Neural progenitor cell (in vitro differentiated cells): ENCODE data around the gene SCN3A. TPM values are rescaled to one million over a fixed set of nuclear protein-coding genes. Genes with fewer than 3 reads are reported as not detected.

ENCODE experiments used
- DNase-seq: peaks from one replicate; pipeline ENCODE4 v3.0.0-alpha.2; 2016; ENCODE audit warnings: low spot score
- H2AFZ ChIP-seq: fragments of 200-600 bp; sonication (generic); replicated peaks from 2 replicates; pipeline ENCODE4 v1.6.1; 2016; ENCODE audit warnings: antibody characterized with exemption
- H3F3A ChIP-seq: fragments of 200-600 bp; sonication (generic); 2 replicates; pipeline ENCODE4 v1.6.1; 2016; ENCODE audit warnings: antibody characterized with exemption, low read depth
- H3K27ac ChIP-seq: fragments of 200-600 bp; sonication (generic); 2 replicates; pipeline ENCODE4 v1.5.1; 2016; ENCODE audit warnings: mild to moderate bottlenecking
- H3K27me3 ChIP-seq: fragments of 200-600 bp; sonication (generic); 2 replicates; pipeline ENCODE4 v1.6.1; 2016; ENCODE audit warnings: mild to moderate bottlenecking, moderate library complexity
- H3K36me3 ChIP-seq: fragments of 200-600 bp; sonication (generic); 2 replicates; pipeline ENCODE4 v1.5.1; 2016
- H3K4me1 ChIP-seq: fragments of 200-600 bp; sonication (generic); 2 replicates; pipeline ENCODE4 v1.6.1; 2016; ENCODE audit warnings: mixed run types
- H3K4me2 ChIP-seq: fragments of 200-600 bp; sonication (generic); 2 replicates; pipeline ENCODE4 v1.6.1; 2016
- H3K4me3 ChIP-seq: fragments of 200-600 bp; sonication (generic); 2 replicates; pipeline ENCODE4 v1.5.1; 2016
- H3K79me2 ChIP-seq: fragments of 200-600 bp; sonication (generic); 2 replicates; pipeline ENCODE4 v1.6.1; 2016; ENCODE audit warnings: low read depth
- H3K9ac ChIP-seq: fragments of 200-600 bp; sonication (generic); 2 replicates; pipeline ENCODE4 v1.6.1; 2016
- H3K9me3 ChIP-seq: fragments of 200-600 bp; sonication (generic); 2 replicates; pipeline ENCODE4 v1.5.1; 2016; ENCODE audit warnings: low read depth
- H4K20me1 ChIP-seq: fragments of 200-600 bp; sonication (generic); 2 replicates; pipeline ENCODE4 v1.6.1; 2016; ENCODE audit warnings: low read depth
- H3K27ac Mint-ChIP-seq: 3 replicates; pipeline ENCODE4 v1.8.0; 2021; ENCODE audit warnings: mixed read lengths
- H3K27me3 Mint-ChIP-seq: 2 replicates; pipeline ENCODE4 v1.8.0; 2022; ENCODE audit warnings: low read depth, mild to moderate bottlenecking, inconsistent platforms, moderate library complexity, mixed read lengths; ENCODE audit not compliant: insufficient read depth
- H3K36me3 Mint-ChIP-seq: 3 replicates; pipeline ENCODE4 v1.8.0; 2021; ENCODE audit warnings: mixed read lengths
- H3K4me1 Mint-ChIP-seq: 3 replicates; pipeline ENCODE4 v1.8.0; 2021; ENCODE audit warnings: mixed read lengths
- H3K4me3 Mint-ChIP-seq: 3 replicates; pipeline ENCODE4 v1.8.0; 2021; ENCODE audit warnings: mild to moderate bottlenecking, moderate library complexity, mixed read lengths
- H3K9me3 Mint-ChIP-seq: 3 replicates; pipeline ENCODE4 v1.8.0; 2020; ENCODE audit warnings: mixed read lengths
- EZH2 ChIP-seq: fragments of 200-600 bp; sonication (generic); IDR thresholded peaks from 2 replicates; pipeline ENCODE4 v1.6.1; 2017; ENCODE audit warnings: antibody characterized with exemption, mild to moderate bottlenecking, moderate library complexity
- EZH2phosphoT487 ChIP-seq: fragments of 200-600 bp; sonication (generic); IDR thresholded peaks from 2 replicates; pipeline ENCODE4 v1.6.1; 2017; ENCODE audit warnings: antibody characterized with exemption
- total RNA-seq: library from RNA; depleted of rRNA; stranded (reverse); fragments of >200 nt; gene quantifications from 2 replicates; pipeline ENCODE4 v1.2.3, GENCODE V29; 2015; ENCODE audit warnings: low replicate concordance
- TF ChIP-seq, protein P1 (sequence below): fragments of 200-600 bp; sonication (generic); IDR thresholded peaks from 2 replicates; pipeline ENCODE4 v1.5.1; 2017; ENCODE audit warnings: antibody characterized with exemption, mild to moderate bottlenecking

Gene SCN3A
- total RNA-seq, 1 donor from 2014 or later: not detected

DNA sequence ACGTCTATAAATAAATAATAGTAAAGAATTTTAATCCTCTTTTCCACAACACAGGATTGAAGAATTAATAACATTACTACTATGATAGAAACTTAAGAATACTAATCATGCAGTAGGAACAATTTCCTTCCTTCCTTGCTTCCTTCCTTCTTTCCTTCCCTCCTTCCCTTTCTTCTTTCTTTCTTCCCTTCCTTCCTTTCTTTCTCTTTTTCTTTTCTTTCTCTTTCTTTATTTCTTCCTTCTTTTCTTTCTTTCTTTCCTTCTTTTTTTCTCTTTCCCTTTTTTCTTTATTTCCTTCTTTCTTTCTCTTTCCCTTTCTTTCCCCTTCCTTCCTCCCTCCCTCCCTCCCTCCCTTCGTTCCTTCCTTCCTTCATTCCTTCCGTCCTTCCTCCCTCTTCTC is 77.6 kb downstream of the SCN3A start:
- H3K36me3 ChIP-seq: no peaks in the 10 kb centered on the region
- no peaks in the 10 kb centered on the region for H3K9me3 ChIP-seq
- H3F3A ChIP-seq: no peaks in the 10 kb centered on the region
- H4K20me1 ChIP-seq: no peaks in the 10 kb centered on the region
- no peaks in the 10 kb centered on the region for H3K4me1 ChIP-seq
- H3K27me3 ChIP-seq: no peaks in the 10 kb centered on the region
- no peaks in the 10 kb centered on the region for H3K79me2 ChIP-seq
- H3K9me3 Mint-ChIP-seq: no peaks in the 10 kb centered on the region
- H3K4me2 ChIP-seq: no peak overlapping the region
- H3K27ac Mint-ChIP-seq: no peak overlapping the region
- no peak for DNase-seq
- H3K4me3 ChIP-seq: no peak overlapping the region
- no peaks in the 10 kb centered on the region for H3K4me1 Mint-ChIP-seq
- no peak overlapping the region for H3K4me3 Mint-ChIP-seq
- no peak overlapping the region for H3K27ac ChIP-seq
- no peaks in the 10 kb centered on the region for H3K27me3 Mint-ChIP-seq
- no peaks in the 10 kb centered on the region for H3K36me3 Mint-ChIP-seq
- no peak overlapping the region for H3K9ac ChIP-seq
- H2AFZ ChIP-seq: no peak overlapping the region
- TF ChIP-seq EZH2phosphoT487 (no peak), EZH2 (no peak)
- TF ChIP-seq, protein P1, sequence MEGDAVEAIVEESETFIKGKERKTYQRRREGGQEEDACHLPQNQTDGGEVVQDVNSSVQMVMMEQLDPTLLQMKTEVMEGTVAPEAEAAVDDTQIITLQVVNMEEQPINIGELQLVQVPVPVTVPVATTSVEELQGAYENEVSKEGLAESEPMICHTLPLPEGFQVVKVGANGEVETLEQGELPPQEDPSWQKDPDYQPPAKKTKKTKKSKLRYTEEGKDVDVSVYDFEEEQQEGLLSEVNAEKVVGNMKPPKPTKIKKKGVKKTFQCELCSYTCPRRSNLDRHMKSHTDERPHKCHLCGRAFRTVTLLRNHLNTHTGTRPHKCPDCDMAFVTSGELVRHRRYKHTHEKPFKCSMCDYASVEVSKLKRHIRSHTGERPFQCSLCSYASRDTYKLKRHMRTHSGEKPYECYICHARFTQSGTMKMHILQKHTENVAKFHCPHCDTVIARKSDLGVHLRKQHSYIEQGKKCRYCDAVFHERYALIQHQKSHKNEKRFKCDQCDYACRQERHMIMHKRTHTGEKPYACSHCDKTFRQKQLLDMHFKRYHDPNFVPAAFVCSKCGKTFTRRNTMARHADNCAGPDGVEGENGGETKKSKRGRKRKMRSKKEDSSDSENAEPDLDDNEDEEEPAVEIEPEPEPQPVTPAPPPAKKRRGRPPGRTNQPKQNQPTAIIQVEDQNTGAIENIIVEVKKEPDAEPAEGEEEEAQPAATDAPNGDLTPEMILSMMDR: no peak

DNA sequence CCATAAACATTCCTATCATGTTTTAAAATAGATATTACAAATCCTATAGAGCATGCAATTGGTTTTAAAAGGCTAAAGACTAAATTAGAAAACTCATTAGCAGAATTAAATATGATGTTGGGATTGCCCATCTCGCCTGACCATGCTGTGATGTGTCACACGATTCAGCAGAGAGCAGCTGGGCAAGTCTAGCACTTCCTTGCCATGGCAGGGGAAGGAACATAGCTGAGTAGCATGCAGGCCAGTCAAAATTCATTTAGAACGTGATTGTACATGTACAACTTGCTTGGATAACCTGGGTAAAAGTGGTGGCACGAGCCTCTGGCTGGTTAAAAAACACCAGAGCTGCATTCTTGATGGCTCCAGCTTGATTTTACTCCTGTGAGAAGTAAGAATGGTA is 81.3 kb downstream of the SCN3A start:
- no peak for DNase-seq
- Histone ChIP-seq H3K4me2 (no peak overlapping the region), H3K36me3 (no peaks in the 10 kb centered on the region), H3K79me2 (no peaks in the 10 kb centered on the region), H3K27ac (no peak overlapping the region), H3K9ac (no peak overlapping the region), H3K4me3 (no peak overlapping the region), H2AFZ (no peak overlapping the region), H4K20me1 (no peaks in the 10 kb centered on the region), H3K27me3 (no peaks in the 10 kb centered on the region), H3K9me3 (no peaks in the 10 kb centered on the region), H3K4me1 (no peaks in the 10 kb centered on the region), H3F3A (no peaks in the 10 kb centered on the region)
- no peaks in the 10 kb centered on the region for H3K4me1 Mint-ChIP-seq
- H3K27me3 Mint-ChIP-seq: no peaks in the 10 kb centered on the region
- TF ChIP-seq EZH2phosphoT487 (no peak), EZH2 (no peak)
- TF ChIP-seq, protein P1: no peak
- no peak overlapping the region for H3K4me3 Mint-ChIP-seq
- no peaks in the 10 kb centered on the region for H3K36me3 Mint-ChIP-seq
- H3K27ac Mint-ChIP-seq: no peak overlapping the region
- no peaks in the 10 kb centered on the region for H3K9me3 Mint-ChIP-seq

DNA sequence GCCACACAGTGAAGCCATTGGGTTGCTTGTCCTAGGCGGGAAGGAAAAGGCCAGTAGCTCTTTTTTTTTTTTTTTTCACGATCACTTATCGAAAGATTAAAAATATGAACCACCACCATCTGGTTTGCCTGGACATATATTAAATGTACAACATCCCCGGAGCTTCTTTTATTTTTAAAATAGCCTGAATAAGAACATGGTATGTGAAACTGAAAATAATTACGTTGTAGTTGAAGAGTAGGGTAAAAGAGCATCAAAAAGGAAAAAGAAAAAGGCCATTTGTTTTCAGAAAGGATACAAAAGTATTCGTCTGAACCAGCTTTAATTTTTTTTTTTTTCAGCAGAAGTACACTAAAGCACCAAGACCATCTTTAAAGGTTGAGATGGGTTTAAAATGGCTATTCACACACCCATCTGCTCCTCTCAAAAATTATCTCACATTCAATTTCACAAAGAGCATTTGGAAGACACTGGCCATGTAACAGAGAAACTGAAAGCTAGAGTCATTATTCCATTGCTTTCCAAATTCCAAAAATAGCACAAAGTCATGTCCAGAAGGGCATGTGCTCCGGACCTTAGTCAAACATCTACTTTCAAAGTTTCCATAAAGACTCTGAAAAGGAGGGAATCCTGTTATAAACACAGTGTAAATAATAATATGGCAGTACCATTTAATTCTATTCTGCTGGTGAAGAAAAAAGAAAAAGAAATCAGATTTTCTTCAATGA is 82.9 kb downstream of the SCN3A start:
- Mint-ChIP-seq H3K27ac (no peak overlapping the region), H3K4me3 (no peak overlapping the region)
- TF ChIP-seq, protein P1: no peak
- TF ChIP-seq EZH2 (no peak), EZH2phosphoT487 (no peak)

More for the DNA sequence above, 82.9 kb downstream of the SCN3A start:
- Mint-ChIP-seq H3K4me1 (no peaks in the 10 kb centered on the region), H3K27me3 (no peaks in the 10 kb centered on the region), H3K9me3 (no peaks in the 10 kb centered on the region), H3K36me3 (no peaks in the 10 kb centered on the region)
- Histone ChIP-seq H4K20me1 (no peaks in the 10 kb centered on the region), H3K9me3 (no peaks in the 10 kb centered on the region), H3K4me2 (no peak overlapping the region), H3K27ac (no peak overlapping the region), H3K79me2 (no peaks in the 10 kb centered on the region), H3K36me3 (no peaks in the 10 kb centered on the region), H2AFZ (no peak overlapping the region), H3K27me3 (no peaks in the 10 kb centered on the region), H3F3A (no peaks in the 10 kb centered on the region), H3K4me1 (no peaks in the 10 kb centered on the region), H3K4me3 (no peak overlapping the region), H3K9ac (no peak overlapping the region)
- no peak for DNase-seq
